Measurements from ENCODE around the gene SAMSN1. TPM values are rescaled to one million over a fixed set of nuclear protein-coding genes. Genes with fewer than 3 reads are reported as not detected.

SAMSN1 gene
- total RNA-seq, 2 donors from 2014 or later, result 1.4 TPM; not detected in 1

DNA sequence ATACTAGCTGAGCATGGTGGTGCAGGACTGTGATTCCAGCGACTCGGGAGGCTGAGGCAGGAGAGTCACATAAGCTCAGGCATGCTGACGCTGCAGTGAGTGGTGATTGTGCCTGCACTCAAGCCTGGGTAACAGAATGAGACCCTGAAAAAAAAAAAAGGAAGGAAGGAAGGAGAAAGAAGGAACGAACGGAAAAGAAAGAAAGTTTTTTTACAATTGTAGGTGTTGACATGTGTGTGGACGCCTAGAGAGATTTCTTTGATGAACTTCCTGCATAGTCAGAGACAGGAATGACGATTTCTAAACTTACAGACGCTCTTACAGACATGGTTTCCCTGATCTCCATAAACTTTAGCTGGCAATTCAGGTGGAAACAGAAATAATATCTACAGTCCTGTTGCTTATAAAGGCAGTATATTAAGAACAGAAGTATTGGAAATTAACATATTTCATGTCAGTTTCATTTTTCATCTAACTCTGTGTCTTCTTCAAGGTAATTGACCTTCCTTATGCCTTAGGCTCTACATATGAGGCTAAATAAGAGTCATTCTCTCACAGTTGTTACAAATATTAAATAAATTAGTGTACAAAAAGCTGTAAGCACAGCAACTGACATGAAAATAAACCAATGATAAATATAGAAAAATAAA is 4.1 kb downstream of the SAMSN1 start:
- no peak for DNase-seq
- H3K4me1 Mint-ChIP-seq, result no peaks in the 10 kb centered on the region
- no peak overlapping the region for H3K27ac ChIP-seq (ENCODE audit: low read depth, low read length)
- H3K4me3 Mint-ChIP-seq, result no peak overlapping the region
- no peaks in the 10 kb centered on the region for H3K36me3 ChIP-seq (ENCODE audit: control insufficient read depth, insufficient read depth, low read length)
- no peaks in the 10 kb centered on the region for H3K4me1 ChIP-seq (ENCODE audit: control insufficient read depth, insufficient read depth, low read length)
- no peak overlapping the region for H3K4me3 ChIP-seq (ENCODE audit: low read length)
- H3K9ac ChIP-seq (ENCODE audit: extremely low read depth, low read length, poor library complexity, severe bottlenecking), result no peak overlapping the region
- H3K27me3 Mint-ChIP-seq (ENCODE audit: insufficient read depth), result no peaks in the 10 kb centered on the region
- 85 to 92% methylated on average over 6 to 8 of the region's 8 CpGs for WGBS, 2 experiments (ENCODE audit: insufficient coverage in 1 of 2, insufficient read length in 1 of 2)
- peaks cover 5% of the 10 kb centered on the region for H3K9me3 Mint-ChIP-seq
- no peaks in the 10 kb centered on the region for H3K36me3 Mint-ChIP-seq (ENCODE audit: low read depth)
- no peak overlapping the region for H3K27ac Mint-ChIP-seq
- no peaks in the 10 kb centered on the region for H3K27me3 ChIP-seq (ENCODE audit: control insufficient read depth, insufficient read depth, low read length, poor library complexity, severe bottlenecking)
- no peaks in the 10 kb centered on the region for H3K9me3 ChIP-seq (ENCODE audit: control insufficient read depth, low read length)
- TF ChIP-seq, protein P1, sequence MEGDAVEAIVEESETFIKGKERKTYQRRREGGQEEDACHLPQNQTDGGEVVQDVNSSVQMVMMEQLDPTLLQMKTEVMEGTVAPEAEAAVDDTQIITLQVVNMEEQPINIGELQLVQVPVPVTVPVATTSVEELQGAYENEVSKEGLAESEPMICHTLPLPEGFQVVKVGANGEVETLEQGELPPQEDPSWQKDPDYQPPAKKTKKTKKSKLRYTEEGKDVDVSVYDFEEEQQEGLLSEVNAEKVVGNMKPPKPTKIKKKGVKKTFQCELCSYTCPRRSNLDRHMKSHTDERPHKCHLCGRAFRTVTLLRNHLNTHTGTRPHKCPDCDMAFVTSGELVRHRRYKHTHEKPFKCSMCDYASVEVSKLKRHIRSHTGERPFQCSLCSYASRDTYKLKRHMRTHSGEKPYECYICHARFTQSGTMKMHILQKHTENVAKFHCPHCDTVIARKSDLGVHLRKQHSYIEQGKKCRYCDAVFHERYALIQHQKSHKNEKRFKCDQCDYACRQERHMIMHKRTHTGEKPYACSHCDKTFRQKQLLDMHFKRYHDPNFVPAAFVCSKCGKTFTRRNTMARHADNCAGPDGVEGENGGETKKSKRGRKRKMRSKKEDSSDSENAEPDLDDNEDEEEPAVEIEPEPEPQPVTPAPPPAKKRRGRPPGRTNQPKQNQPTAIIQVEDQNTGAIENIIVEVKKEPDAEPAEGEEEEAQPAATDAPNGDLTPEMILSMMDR (conservative IDR thresholded peaks at IDR 0.05), result no peak

DNA sequence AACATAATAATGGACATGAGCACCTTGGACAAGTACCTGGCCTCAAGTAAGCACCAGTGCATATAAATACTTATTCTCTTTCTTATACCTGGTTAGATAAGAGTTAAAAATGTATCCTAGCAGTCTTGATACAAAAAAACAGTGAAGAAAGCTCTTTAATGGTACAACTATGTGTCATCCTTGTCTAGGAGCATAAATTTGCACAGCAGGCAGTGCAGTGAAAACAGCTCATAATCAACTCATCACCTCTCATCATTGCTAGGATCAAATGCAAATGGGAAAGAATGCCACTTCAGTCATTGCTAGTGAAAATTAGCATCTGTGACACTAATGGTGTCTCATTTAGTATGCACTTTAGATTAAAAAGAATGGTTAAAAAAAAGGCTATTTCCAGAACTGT is 7.6 kb downstream of the SAMSN1 start:
- no peak overlapping the region for H3K9ac ChIP-seq (ENCODE audit: extremely low read depth, low read length, poor library complexity, severe bottlenecking)
- Mint-ChIP-seq H3K4me3 (no peak overlapping the region), H3K4me1 (no peaks in the 10 kb centered on the region), H3K36me3 (ENCODE audit: low read depth) (no peaks in the 10 kb centered on the region), H3K27ac (no peak overlapping the region), H3K9me3 (peaks cover 10% of the 10 kb centered on the region), H3K27me3 (ENCODE audit: insufficient read depth) (no peaks in the 10 kb centered on the region)
- H3K4me3 ChIP-seq (ENCODE audit: low read length), result no peak overlapping the region
- H3K9me3 ChIP-seq (ENCODE audit: control insufficient read depth, low read length), result no peaks in the 10 kb centered on the region
- TF ChIP-seq, protein P1 (conservative IDR thresholded peaks at IDR 0.05), result no peak
- H3K36me3 ChIP-seq (ENCODE audit: control insufficient read depth, insufficient read depth, low read length), result no peaks in the 10 kb centered on the region
- no peaks in the 10 kb centered on the region for H3K4me1 ChIP-seq (ENCODE audit: control insufficient read depth, insufficient read depth, low read length)
- H3K27me3 ChIP-seq (ENCODE audit: control insufficient read depth, insufficient read depth, low read length, poor library complexity, severe bottlenecking), result no peaks in the 10 kb centered on the region
- H3K27ac ChIP-seq (ENCODE audit: low read depth, low read length), result no peak overlapping the region
- DNase-seq, result no peak

DNA sequence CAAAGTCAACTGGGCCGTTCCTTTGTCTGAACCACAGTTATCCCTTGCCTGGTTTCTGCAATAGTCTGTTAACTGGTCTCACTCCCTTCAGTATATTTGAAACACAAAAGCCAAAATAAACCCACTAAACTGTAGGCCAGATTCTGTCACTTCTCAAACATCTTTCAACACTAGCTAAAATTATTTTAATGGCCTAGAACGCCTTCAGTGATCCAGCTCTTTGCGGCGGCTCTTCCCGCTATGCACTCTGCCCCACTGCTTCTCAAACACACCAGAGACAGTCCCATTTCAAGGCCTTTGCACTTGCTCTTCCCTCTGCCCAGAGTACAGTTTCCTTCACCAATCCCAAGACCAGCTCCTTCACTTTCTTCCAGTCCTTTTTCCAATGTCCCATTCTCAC is 9.2 kb downstream of the SAMSN1 start:
- DNase-seq, result no peak
- 91 to 97% methylated on average over 5 of the region's 5 CpGs for WGBS, 2 experiments (ENCODE audit: insufficient coverage in 1 of 2, insufficient read length in 1 of 2)
- Histone ChIP-seq H3K27ac (ENCODE audit: low read depth, low read length) (no peak overlapping the region), H3K36me3 (ENCODE audit: control insufficient read depth, insufficient read depth, low read length) (no peaks in the 10 kb centered on the region), H3K9ac (ENCODE audit: extremely low read depth, low read length, poor library complexity, severe bottlenecking) (no peak overlapping the region), H3K4me3 (ENCODE audit: low read length) (no peak overlapping the region), H3K4me1 (ENCODE audit: control insufficient read depth, insufficient read depth, low read length) (no peaks in the 10 kb centered on the region), H3K27me3 (ENCODE audit: control insufficient read depth, insufficient read depth, low read length, poor library complexity, severe bottlenecking) (no peaks in the 10 kb centered on the region), H3K9me3 (ENCODE audit: control insufficient read depth, low read length) (no peaks in the 10 kb centered on the region)
- H3K36me3 Mint-ChIP-seq (ENCODE audit: low read depth), result no peaks in the 10 kb centered on the region
- no peaks in the 10 kb centered on the region for H3K27me3 Mint-ChIP-seq (ENCODE audit: insufficient read depth)
- H3K4me3 Mint-ChIP-seq, result no peak overlapping the region
- H3K4me1 Mint-ChIP-seq, result no peaks in the 10 kb centered on the region
- H3K9me3 Mint-ChIP-seq, result peaks cover 10% of the 10 kb centered on the region
- TF ChIP-seq, protein P1 (conservative IDR thresholded peaks at IDR 0.05), result no peak
- no peak overlapping the region for H3K27ac Mint-ChIP-seq
